GM23338 (cell line): ENCODE measurements around the gene SYCP3. TPM values are rescaled to one million over a fixed set of nuclear protein-coding genes. Genes with fewer than 3 reads are reported as not detected.

ENCODE experiments used
- ATAC-seq: fragments of 200-7000 bp; cut with Tn5 transposase; 3 replicates; pipeline ENCODE4 v1.9.1; 2020
- DNase-seq: peaks from one replicate; pipeline ENCODE4 v3.0.0-alpha.2; 2015; ENCODE audit warnings: low spot score
- H2AFZ ChIP-seq: fragments of 200-600 bp; sonication (generic); 2 replicates; pipeline ENCODE4 v1.8.0; 2016; ENCODE audit warnings: antibody characterized with exemption, mild to moderate bottlenecking, moderate library complexity
- H3F3A ChIP-seq: fragments of 200-600 bp; sonication (generic); replicated peaks from 2 replicates; pipeline ENCODE4 v1.8.0; 2017; ENCODE audit warnings: antibody characterized with exemption, mixed run types, low read depth
- H3K27ac ChIP-seq: fragments of 200-600 bp; sonication (generic); 2 replicates; pipeline ENCODE4 v1.6.1; 2016; ENCODE audit warnings: low read depth
- H3K27me3 ChIP-seq: fragments of 200-600 bp; sonication (generic); 2 replicates; pipeline ENCODE4 v1.8.0; 2016; ENCODE audit warnings: mild to moderate bottlenecking, mixed run types, moderate library complexity; ENCODE audit not compliant: insufficient read depth
- H3K36me3 ChIP-seq: fragments of 200-600 bp; sonication (generic); 2 replicates; pipeline ENCODE4 v1.8.0; 2016; ENCODE audit warnings: mild to moderate bottlenecking; ENCODE audit not compliant: insufficient read depth
- H3K4me1 ChIP-seq: fragments of 200-600 bp; sonication (generic); 2 replicates; pipeline ENCODE4 v1.8.0; 2016; ENCODE audit warnings: mild to moderate bottlenecking, moderate library complexity; ENCODE audit not compliant: insufficient read depth
- H3K4me2 ChIP-seq: fragments of 200-600 bp; sonication (generic); 2 replicates; pipeline ENCODE4 v1.7.1; 2017; ENCODE audit warnings: mixed run types
- H3K4me3 ChIP-seq: fragments of 200-600 bp; sonication (generic); 2 replicates; pipeline ENCODE4 v1.6.1; 2016; ENCODE audit warnings: mixed run types
- H3K79me2 ChIP-seq: fragments of 200-600 bp; sonication (generic); replicated peaks from 2 replicates; pipeline ENCODE4 v1.8.0; 2017; ENCODE audit warnings: mild to moderate bottlenecking; ENCODE audit not compliant: insufficient read depth
- H3K9me2 ChIP-seq: fragments of 200-600 bp; sonication (generic); 2 replicates; pipeline ENCODE4 v1.8.0; 2017; ENCODE audit not compliant: insufficient read depth
- H4K20me1 ChIP-seq: fragments of 200-600 bp; sonication (generic); replicated peaks from 2 replicates; pipeline ENCODE4 v1.8.0; 2017; ENCODE audit warnings: mild to moderate bottlenecking; ENCODE audit not compliant: insufficient read depth
- H3K27ac Mint-ChIP-seq: 2 replicates; pipeline ENCODE4 v1.8.0; 2020; ENCODE audit warnings: inconsistent platforms, mild to moderate bottlenecking, moderate library complexity, mixed read lengths
- H3K27me3 Mint-ChIP-seq: 3 replicates; pipeline ENCODE4 v1.8.0; 2022; ENCODE audit warnings: low read depth, mild to moderate bottlenecking, moderate library complexity, mixed read lengths, inconsistent platforms; ENCODE audit not compliant: insufficient read depth, poor library complexity
- H3K36me3 Mint-ChIP-seq: 3 replicates; pipeline ENCODE4 v1.8.0; 2021; ENCODE audit warnings: low read depth, mild to moderate bottlenecking, inconsistent platforms, moderate library complexity, mixed read lengths
- H3K4me1 Mint-ChIP-seq: 3 replicates; pipeline ENCODE4 v1.8.0; 2020; ENCODE audit warnings: mild to moderate bottlenecking, inconsistent platforms, mixed read lengths
- H3K4me3 Mint-ChIP-seq: 3 replicates; pipeline ENCODE4 v1.8.0; 2021; ENCODE audit warnings: moderate library complexity, mild to moderate bottlenecking, inconsistent platforms, mixed read lengths
- H3K9me3 Mint-ChIP-seq: 3 replicates; pipeline ENCODE4 v1.8.0; 2020; ENCODE audit warnings: moderate library complexity, mild to moderate bottlenecking, inconsistent platforms, mixed read lengths
- CREB1 ChIP-seq: fragments of 250-450 bp; sonication (Bioruptor Pico); IDR thresholded peaks from 2 replicates; pipeline ENCODE4 v1.5.0; 2020; ENCODE audit warnings: low read depth, mild to moderate bottlenecking, moderate library complexity
- EZH2 ChIP-seq: fragments of 200-600 bp; sonication (generic); IDR thresholded peaks from one replicate; pipeline ENCODE4 v1.8.0; 2017; ENCODE audit warnings: antibody characterized with exemption, mild to moderate bottlenecking, low read depth; ENCODE audit not compliant: unreplicated experiment
- EZH2phosphoT487 ChIP-seq: fragments of 200-600 bp; sonication (generic); IDR thresholded peaks from one replicate; pipeline ENCODE4 v1.8.1; 2018; ENCODE audit warnings: antibody characterized with exemption; ENCODE audit not compliant: unreplicated experiment
- JUNB ChIP-seq: IDR thresholded peaks from one replicate; pipeline ENCODE4 v1.6.1; 2016; ENCODE audit warnings: antibody characterized with exemption; ENCODE audit not compliant: unreplicated experiment
- NANOG ChIP-seq: IDR thresholded peaks from 2 replicates; pipeline ENCODE4 v1.6.1; 2016; ENCODE audit warnings: antibody characterized with exemption, borderline replicate concordance
- POLR2AphosphoS5 ChIP-seq: IDR thresholded peaks from 2 replicates; pipeline ENCODE4 v1.6.1; 2016; ENCODE audit warnings: antibody characterized with exemption, low read depth
- STAT1 ChIP-seq: IDR thresholded peaks from one replicate; pipeline ENCODE4 v1.6.1; 2016; ENCODE audit warnings: antibody characterized with exemption; ENCODE audit not compliant: unreplicated experiment
- ZNF114 ChIP-seq: fragments of 250-450 bp; sonication (Bioruptor Pico); IDR thresholded peaks from 2 replicates; pipeline ENCODE4 v1.5.0; 2020; ENCODE audit warnings: mild to moderate bottlenecking, moderate library complexity
- ZNF331 ChIP-seq: fragments of 250-450 bp; sonication (Bioruptor Pico); IDR thresholded peaks from 2 replicates; pipeline ENCODE4 v1.5.0; 2020; ENCODE audit warnings: low read depth, mild to moderate bottlenecking, moderate library complexity
- polyA plus RNA-seq: library from polyadenylated mRNA; unstranded; fragments of >200 nt; fragmentation: Nextera tagmentation; extraction: Ambion mirVana; gene quantifications from 2 replicates; pipeline ENCODE4 v1.2.1, GENCODE V29; 2016
- total RNA-seq: library from RNA; depleted of rRNA; stranded (reverse); fragments of >200 nt; shearing (Covaris generic); gene quantifications from 2 replicates; pipeline ENCODE4 v1.2.3, GENCODE V29; 2014
- TF ChIP-seq, protein P1 (sequence below): IDR thresholded peaks from 2 replicates; pipeline ENCODE4 v1.6.1; 2016; ENCODE audit warnings: antibody characterized with exemption
- TF ChIP-seq, protein P2 (sequence below): IDR thresholded peaks from one replicate; pipeline ENCODE4 v1.6.1; 2018; ENCODE audit warnings: antibody characterized with exemption; ENCODE audit not compliant: unreplicated experiment
- TF ChIP-seq, protein P3 (sequence below), 2 experiments: fragments of 200-600 bp in 1 of 2; sonication (generic) in 1 of 2; conservative IDR thresholded peaks; 2 replicates each; pipeline versions ENCODE4 v1.5.1 to v1.6.1; 2016 to 2017; ENCODE audit warnings: antibody characterized with exemption in 2 of 2, low read depth in 2 of 2, mild to moderate bottlenecking in 2 of 2, moderate library complexity in 1 of 2
- TF ChIP-seq, protein P4 (sequence below): fragments of 250-450 bp; sonication (Bioruptor Pico); IDR thresholded peaks from 2 replicates; pipeline ENCODE4 v1.5.0; 2020; ENCODE audit warnings: mild to moderate bottlenecking, moderate library complexity

The SYCP3 gene
- total and polyA plus RNA-seq, 2 experiments from 2014 or later = 0.07 to 1.5 TPM

DNA sequence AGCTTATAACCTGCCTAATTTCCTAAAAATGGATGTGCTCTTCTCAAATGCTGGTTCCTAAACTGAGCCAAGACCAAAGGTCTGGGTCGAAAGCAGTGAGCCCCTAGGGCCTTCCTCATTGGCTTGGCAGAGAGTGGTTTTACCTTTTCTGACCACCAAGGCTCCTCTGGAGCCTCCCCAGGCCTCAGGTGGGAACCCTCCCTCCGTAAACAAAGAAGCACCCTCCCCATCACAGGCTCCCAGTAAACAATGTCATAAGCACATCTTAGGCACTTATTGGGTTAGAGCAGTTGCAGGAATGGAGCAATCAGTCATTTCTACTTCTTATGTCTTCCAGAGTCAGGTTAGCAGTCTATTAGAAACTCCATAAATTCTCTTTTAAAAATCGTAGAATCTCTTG lies 35.8 kb downstream of the SYCP3 start:
- peak; percentile 36 for DNase-seq
- 0 out of 2 replicates have a peak overlapping the region, but pooled peaks have one; percentile 44 for H3K27ac Mint-ChIP-seq
- Histone ChIP-seq H3K9me2 (no peaks in the 10 kb centered on the region), H3K36me3 (no peaks in the 10 kb centered on the region), H2AFZ (no peak overlapping the region), H4K20me1 (0 out of 2 replicates have a peak, but pooled peaks cover 6% of the 10 kb centered on the region), H3K4me1 (peaks cover 15% of the 10 kb centered on the region), H3K79me2 (peaks cover 54% of the 10 kb centered on the region), H3K27ac (no peak overlapping the region), H3K4me2 (no peak overlapping the region), H3K27me3 (peaks cover 2% of the 10 kb centered on the region), H3F3A (no peaks in the 10 kb centered on the region), H3K4me3 (no peak overlapping the region)
- no peak overlapping the region for H3K4me3 Mint-ChIP-seq
- peak; percentile 95 for ATAC-seq
- H3K4me1 Mint-ChIP-seq = peaks cover 16% of the 10 kb centered on the region
- H3K9me3 Mint-ChIP-seq = no peaks in the 10 kb centered on the region
- peaks cover 4% of the 10 kb centered on the region for H3K27me3 Mint-ChIP-seq
- H3K36me3 Mint-ChIP-seq = no peaks in the 10 kb centered on the region
- no peak for TF ChIP-seq ZNF331 (CRISPR knock-in tag)
- TF ChIP-seq, protein P1, sequence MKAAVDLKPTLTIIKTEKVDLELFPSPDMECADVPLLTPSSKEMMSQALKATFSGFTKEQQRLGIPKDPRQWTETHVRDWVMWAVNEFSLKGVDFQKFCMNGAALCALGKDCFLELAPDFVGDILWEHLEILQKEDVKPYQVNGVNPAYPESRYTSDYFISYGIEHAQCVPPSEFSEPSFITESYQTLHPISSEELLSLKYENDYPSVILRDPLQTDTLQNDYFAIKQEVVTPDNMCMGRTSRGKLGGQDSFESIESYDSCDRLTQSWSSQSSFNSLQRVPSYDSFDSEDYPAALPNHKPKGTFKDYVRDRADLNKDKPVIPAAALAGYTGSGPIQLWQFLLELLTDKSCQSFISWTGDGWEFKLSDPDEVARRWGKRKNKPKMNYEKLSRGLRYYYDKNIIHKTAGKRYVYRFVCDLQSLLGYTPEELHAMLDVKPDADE = no peak
- TF ChIP-seq POLR2AphosphoS5 = no peak
- TF ChIP-seq EZH2 = no peak
- TF ChIP-seq, protein P2, sequence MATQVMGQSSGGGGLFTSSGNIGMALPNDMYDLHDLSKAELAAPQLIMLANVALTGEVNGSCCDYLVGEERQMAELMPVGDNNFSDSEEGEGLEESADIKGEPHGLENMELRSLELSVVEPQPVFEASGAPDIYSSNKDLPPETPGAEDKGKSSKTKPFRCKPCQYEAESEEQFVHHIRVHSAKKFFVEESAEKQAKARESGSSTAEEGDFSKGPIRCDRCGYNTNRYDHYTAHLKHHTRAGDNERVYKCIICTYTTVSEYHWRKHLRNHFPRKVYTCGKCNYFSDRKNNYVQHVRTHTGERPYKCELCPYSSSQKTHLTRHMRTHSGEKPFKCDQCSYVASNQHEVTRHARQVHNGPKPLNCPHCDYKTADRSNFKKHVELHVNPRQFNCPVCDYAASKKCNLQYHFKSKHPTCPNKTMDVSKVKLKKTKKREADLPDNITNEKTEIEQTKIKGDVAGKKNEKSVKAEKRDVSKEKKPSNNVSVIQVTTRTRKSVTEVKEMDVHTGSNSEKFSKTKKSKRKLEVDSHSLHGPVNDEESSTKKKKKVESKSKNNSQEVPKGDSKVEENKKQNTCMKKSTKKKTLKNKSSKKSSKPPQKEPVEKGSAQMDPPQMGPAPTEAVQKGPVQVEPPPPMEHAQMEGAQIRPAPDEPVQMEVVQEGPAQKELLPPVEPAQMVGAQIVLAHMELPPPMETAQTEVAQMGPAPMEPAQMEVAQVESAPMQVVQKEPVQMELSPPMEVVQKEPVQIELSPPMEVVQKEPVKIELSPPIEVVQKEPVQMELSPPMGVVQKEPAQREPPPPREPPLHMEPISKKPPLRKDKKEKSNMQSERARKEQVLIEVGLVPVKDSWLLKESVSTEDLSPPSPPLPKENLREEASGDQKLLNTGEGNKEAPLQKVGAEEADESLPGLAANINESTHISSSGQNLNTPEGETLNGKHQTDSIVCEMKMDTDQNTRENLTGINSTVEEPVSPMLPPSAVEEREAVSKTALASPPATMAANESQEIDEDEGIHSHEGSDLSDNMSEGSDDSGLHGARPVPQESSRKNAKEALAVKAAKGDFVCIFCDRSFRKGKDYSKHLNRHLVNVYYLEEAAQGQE = no peak
- no peak for TF ChIP-seq ZNF114
- TF ChIP-seq, protein P3, sequence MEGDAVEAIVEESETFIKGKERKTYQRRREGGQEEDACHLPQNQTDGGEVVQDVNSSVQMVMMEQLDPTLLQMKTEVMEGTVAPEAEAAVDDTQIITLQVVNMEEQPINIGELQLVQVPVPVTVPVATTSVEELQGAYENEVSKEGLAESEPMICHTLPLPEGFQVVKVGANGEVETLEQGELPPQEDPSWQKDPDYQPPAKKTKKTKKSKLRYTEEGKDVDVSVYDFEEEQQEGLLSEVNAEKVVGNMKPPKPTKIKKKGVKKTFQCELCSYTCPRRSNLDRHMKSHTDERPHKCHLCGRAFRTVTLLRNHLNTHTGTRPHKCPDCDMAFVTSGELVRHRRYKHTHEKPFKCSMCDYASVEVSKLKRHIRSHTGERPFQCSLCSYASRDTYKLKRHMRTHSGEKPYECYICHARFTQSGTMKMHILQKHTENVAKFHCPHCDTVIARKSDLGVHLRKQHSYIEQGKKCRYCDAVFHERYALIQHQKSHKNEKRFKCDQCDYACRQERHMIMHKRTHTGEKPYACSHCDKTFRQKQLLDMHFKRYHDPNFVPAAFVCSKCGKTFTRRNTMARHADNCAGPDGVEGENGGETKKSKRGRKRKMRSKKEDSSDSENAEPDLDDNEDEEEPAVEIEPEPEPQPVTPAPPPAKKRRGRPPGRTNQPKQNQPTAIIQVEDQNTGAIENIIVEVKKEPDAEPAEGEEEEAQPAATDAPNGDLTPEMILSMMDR (conservative IDR thresholded peaks at IDR 0.05; ENCODE audit: low read depth in 2 of 2) = no peak
- TF ChIP-seq, protein P4, sequence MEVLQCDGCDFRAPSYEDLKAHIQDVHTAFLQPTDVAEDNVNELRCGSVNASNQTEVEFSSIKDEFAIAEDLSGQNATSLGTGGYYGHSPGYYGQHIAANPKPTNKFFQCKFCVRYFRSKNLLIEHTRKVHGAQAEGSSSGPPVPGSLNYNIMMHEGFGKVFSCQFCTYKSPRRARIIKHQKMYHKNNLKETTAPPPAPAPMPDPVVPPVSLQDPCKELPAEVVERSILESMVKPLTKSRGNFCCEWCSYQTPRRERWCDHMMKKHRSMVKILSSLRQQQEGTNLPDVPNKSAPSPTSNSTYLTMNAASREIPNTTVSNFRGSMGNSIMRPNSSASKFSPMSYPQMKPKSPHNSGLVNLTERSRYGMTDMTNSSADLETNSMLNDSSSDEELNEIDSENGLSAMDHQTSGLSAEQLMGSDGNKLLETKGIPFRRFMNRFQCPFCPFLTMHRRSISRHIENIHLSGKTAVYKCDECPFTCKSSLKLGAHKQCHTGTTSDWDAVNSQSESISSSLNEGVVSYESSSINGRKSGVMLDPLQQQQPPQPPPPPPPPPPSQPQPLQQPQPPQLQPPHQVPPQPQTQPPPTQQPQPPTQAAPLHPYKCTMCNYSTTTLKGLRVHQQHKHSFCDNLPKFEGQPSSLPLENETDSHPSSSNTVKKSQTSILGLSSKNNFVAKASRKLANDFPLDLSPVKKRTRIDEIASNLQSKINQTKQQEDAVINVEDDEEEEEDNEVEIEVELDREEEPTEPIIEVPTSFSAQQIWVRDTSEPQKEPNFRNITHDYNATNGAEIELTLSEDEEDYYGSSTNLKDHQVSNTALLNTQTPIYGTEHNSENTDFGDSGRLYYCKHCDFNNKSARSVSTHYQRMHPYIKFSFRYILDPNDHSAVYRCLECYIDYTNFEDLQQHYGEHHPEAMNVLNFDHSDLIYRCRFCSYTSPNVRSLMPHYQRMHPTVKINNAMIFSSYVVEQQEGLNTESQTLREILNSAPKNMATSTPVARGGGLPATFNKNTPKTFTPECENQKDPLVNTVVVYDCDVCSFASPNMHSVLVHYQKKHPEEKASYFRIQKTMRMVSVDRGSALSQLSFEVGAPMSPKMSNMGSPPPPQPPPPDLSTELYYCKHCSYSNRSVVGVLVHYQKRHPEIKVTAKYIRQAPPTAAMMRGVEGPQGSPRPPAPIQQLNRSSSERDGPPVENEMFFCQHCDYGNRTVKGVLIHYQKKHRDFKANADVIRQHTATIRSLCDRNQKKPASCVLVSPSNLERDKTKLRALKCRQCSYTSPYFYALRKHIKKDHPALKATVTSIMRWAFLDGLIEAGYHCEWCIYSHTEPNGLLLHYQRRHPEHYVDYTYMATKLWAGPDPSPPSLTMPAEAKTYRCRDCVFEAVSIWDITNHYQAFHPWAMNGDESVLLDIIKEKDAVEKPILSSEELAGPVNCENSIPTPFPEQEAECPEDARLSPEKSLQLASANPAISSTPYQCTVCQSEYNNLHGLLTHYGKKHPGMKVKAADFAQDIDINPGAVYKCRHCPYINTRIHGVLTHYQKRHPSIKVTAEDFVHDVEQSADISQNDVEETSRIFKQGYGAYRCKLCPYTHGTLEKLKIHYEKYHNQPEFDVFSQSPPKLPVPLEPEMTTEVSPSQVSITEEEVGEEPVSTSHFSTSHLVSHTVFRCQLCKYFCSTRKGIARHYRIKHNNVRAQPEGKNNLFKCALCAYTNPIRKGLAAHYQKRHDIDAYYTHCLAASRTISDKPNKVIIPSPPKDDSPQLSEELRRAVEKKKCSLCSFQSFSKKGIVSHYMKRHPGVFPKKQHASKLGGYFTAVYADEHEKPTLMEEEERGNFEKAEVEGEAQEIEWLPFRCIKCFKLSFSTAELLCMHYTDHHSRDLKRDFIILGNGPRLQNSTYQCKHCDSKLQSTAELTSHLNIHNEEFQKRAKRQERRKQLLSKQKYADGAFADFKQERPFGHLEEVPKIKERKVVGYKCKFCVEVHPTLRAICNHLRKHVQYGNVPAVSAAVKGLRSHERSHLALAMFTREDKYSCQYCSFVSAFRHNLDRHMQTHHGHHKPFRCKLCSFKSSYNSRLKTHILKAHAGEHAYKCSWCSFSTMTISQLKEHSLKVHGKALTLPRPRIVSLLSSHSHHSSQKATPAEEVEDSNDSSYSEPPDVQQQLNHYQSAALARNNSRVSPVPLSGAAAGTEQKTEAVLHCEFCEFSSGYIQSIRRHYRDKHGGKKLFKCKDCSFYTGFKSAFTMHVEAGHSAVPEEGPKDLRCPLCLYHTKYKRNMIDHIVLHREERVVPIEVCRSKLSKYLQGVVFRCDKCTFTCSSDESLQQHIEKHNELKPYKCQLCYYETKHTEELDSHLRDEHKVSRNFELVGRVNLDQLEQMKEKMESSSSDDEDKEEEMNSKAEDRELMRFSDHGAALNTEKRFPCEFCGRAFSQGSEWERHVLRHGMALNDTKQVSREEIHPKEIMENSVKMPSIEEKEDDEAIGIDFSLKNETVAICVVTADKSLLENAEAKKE = no peak
- no peak for TF ChIP-seq STAT1
- TF ChIP-seq JUNB = no peak
- no peak for TF ChIP-seq NANOG
- no peak for TF ChIP-seq CREB1 (CRISPR knock-in tag)
- TF ChIP-seq EZH2phosphoT487 = no peak
